Transverse colon (tissue), 4 donors: ENCODE data around the gene NLGN1. TPM values are rescaled to one million over a fixed set of nuclear protein-coding genes. Genes with fewer than 3 reads are reported as not detected.

Experiments
- DNase-seq: peaks from one replicate; pipeline ENCODE4 v3.0.0-alpha.2; 2019
- H3K27ac ChIP-seq, 4 donors: fragments of 200-600 bp; sonication (generic); 2 replicates each; pipeline ENCODE4 v1.5.1; 2016 to 2018; ENCODE audit warnings: inconsistent platforms in 4 of 4
- H3K27me3 ChIP-seq: fragments of 200-600 bp; sonication (generic); 2 replicates; pipeline ENCODE4 v1.5.1; 2017; ENCODE audit warnings: inconsistent platforms
- H3K36me3 ChIP-seq, 4 donors: fragments of 200-600 bp; sonication (generic); 2 replicates each; pipeline ENCODE4 v1.5.1; 2017 to 2019; ENCODE audit warnings: inconsistent platforms in 4 of 4
- H3K4me1 ChIP-seq, 4 donors: fragments of 200-600 bp; sonication (generic); 2 replicates each; pipeline ENCODE4 v1.5.1; 2017 to 2020; ENCODE audit warnings: inconsistent platforms in 4 of 4
- H3K4me3 ChIP-seq, 4 donors: fragments of 200-600 bp; sonication (generic); 1 replicate in 1 of 4; 2 replicates in 3 of 4; pipeline versions ENCODE4 v1.5.1 to v1.6.1; 2017 to 2019; ENCODE audit warnings: inconsistent platforms in 4 of 4
- H3K9me3 ChIP-seq, 2 donors: fragments of 200-600 bp; sonication (generic); 2 replicates each; pipeline ENCODE4 v1.5.1; 2017 to 2019; ENCODE audit warnings: inconsistent platforms in 2 of 2
- EP300 ChIP-seq: sonication (generic); formaldehyde crosslinking; IDR thresholded peaks from one replicate; pipeline ENCODE4 v1.6.1; 2017; ENCODE audit warnings: antibody characterized with exemption, low read depth
- POLR2A ChIP-seq: fragments of 450-650 bp; IDR thresholded peaks from one replicate; pipeline ENCODE4 v1.6.1; 2016; ENCODE audit warnings: antibody characterized with exemption, mild to moderate bottlenecking, moderate library complexity
- POLR2AphosphoS5 ChIP-seq, 3 donors: sonication (generic); formaldehyde crosslinking; IDR thresholded peaks; one replicate each; pipeline ENCODE4 v1.6.1; 2016; ENCODE audit warnings: antibody characterized with exemption in 3 of 3
- WGBS, 2 donors: methylation state at CpG; one replicate each; pipeline ENCODE4 v1.1.5; 2018; ENCODE audit warnings: low coverage in 1 of 2; 5-methylcytosine and 5-hydroxymethylcytosine counted together
- in situ Hi-C, 4 donors: fragments of 200-750 bp; cut with MboI; loops; one replicate each; pipeline versions ENCODE4 v1.15.0 to v1.15.1; 2017; ENCODE audit warnings: low sequenced_read_pairs in 3 of 4, low pct_ligation_motif_present in 1 of 4, low pct_unique_long_range_greater_than_20kb in 1 of 4
- intact Hi-C: fragments of 100-400 bp; cut with DNase I; formaldehyde crosslinking; loops from one replicate; pipeline ENCODE4 v1.15.1; 2023; ENCODE audit warnings: low total_unique reads
- total RNA-seq, 4 donors: library from RNA; depleted of rRNA; stranded (reverse); fragments of >200 nt; gene quantifications; one replicate each; pipeline ENCODE4 v1.1.0, GENCODE V29; 2016
- TF ChIP-seq, protein P1 (sequence below), 5 experiments: fragments of 200-600 bp in 3 of 5; fragments of 450-650 bp in 2 of 5; sonication (generic) in 3 of 5; IDR thresholded peaks; 1 replicate in 2 of 5; 2 replicates in 3 of 5; pipeline ENCODE4 v1.5.1; 2016 to 2017; ENCODE audit warnings: antibody characterized with exemption in 5 of 5, inconsistent platforms in 3 of 5, mild to moderate bottlenecking in 2 of 5, moderate library complexity in 1 of 5

NLGN1 gene
- total RNA-seq, 4 donors from 2014 or later, result 0.40 to 5.2 (median 1.9) TPM; not detected in 1

DNA sequence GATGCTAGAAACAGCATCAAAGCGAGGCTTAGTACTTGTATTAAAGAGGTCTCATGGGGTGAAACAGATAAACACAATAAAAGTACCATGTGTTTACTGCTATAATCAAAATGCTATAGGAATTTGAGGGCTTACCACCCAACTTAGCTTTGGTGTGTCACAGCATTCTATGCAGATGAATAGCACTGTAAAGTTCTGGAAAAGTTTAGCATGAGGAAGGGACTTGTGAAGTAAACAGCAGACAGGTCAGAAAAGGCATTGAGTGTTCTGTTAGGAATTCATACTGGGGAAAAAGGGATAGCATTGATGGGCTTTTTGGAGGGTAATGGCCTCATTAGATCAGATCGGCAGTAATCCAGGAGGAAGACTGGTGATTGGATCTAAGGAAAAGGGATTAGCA, 505.3 kb downstream of the NLGN1 start:
- H3K27ac ChIP-seq, result no peak overlapping the region
- H3K4me3 ChIP-seq, result no peak overlapping the region
- TF ChIP-seq POLR2AphosphoS5 (IDR thresholded peaks at IDR 0.05), result no peak
- TF ChIP-seq POLR2A, result no peak
- no peak for TF ChIP-seq EP300
- TF ChIP-seq, protein P1, sequence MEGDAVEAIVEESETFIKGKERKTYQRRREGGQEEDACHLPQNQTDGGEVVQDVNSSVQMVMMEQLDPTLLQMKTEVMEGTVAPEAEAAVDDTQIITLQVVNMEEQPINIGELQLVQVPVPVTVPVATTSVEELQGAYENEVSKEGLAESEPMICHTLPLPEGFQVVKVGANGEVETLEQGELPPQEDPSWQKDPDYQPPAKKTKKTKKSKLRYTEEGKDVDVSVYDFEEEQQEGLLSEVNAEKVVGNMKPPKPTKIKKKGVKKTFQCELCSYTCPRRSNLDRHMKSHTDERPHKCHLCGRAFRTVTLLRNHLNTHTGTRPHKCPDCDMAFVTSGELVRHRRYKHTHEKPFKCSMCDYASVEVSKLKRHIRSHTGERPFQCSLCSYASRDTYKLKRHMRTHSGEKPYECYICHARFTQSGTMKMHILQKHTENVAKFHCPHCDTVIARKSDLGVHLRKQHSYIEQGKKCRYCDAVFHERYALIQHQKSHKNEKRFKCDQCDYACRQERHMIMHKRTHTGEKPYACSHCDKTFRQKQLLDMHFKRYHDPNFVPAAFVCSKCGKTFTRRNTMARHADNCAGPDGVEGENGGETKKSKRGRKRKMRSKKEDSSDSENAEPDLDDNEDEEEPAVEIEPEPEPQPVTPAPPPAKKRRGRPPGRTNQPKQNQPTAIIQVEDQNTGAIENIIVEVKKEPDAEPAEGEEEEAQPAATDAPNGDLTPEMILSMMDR (IDR thresholded peaks at IDR 0.05), result no peak
- no peak for DNase-seq
- H3K36me3 ChIP-seq, result no peaks in the 10 kb centered on the region
- no peaks in the 10 kb centered on the region for H3K27me3 ChIP-seq
- in situ Hi-C loops, result no loop called here
- H3K9me3 ChIP-seq, result no peaks in the 10 kb centered on the region
- intact Hi-C loops, result no loop called here
- WGBS, 2 donors, result 77 to 82% methylated on average over 2 of the region's 2 CpGs
- no peaks in the 10 kb centered on the region for H3K4me1 ChIP-seq

DNA sequence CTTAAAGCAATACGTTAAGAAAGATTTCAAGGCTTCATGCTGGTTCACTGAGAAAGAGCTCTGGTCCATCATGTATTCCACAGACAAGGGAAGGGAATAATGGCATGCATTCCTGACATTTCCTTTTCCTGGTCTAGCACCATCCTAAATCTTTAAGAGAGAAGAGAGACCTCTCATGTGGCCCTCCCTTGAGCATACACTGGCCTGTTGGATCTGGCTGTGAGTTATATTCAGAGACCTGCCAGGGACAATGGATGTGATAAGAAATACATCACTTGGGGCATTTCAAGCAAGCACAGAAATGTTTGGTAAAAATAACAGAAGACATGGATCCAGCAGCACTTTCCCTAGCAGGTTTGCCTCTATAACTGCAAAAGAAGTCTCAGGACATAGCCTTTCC, 507.8 kb downstream of the NLGN1 start:
- DNase-seq, result no peak
- H3K36me3 ChIP-seq, result no peaks in the 10 kb centered on the region
- H3K4me3 ChIP-seq, result no peak overlapping the region
- H3K4me1 ChIP-seq, result no peaks in the 10 kb centered on the region
- no peaks in the 10 kb centered on the region for H3K9me3 ChIP-seq
- TF ChIP-seq POLR2A, result no peak
- no peak for TF ChIP-seq EP300
- TF ChIP-seq, protein P1 (IDR thresholded peaks at IDR 0.05), result no peak
- no peak for TF ChIP-seq POLR2AphosphoS5 (IDR thresholded peaks at IDR 0.05)
- intact Hi-C loops, result no loop called here
- H3K27me3 ChIP-seq, result no peaks in the 10 kb centered on the region
- in situ Hi-C loops, result no loop called here
- no peak overlapping the region for H3K27ac ChIP-seq
- WGBS, 2 donors, result 68 to 77% methylated on average over 1 of the region's 1 CpG

DNA sequence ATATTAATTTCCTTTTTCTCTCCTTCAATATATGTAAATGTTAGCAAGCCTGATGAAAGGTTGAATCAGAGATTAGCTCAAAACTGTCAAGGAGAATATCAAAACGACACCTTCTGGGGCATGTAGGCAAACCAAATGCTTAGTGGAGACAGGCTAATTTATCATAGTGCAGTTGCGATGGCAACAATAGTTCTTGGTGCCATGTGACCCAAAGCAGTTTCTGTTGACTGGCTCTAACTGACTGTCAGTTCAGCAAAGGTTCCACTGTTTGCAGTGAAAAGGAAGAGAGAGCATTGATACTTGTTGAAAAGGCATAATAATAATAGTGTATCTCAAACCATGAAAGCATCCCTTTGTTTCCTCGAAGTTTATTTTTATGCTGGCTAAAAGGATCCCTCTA, 513.9 kb downstream of the NLGN1 start:
- WGBS, 2 donors, result 46 to 52% methylated on average over 3 of the region's 3 CpGs
- H3K9me3 ChIP-seq, result no peaks in the 10 kb centered on the region
- H3K27ac ChIP-seq, result no peak overlapping the region
- no peaks in the 10 kb centered on the region for H3K4me1 ChIP-seq
- no peaks in the 10 kb centered on the region for H3K36me3 ChIP-seq
- intact Hi-C loops, result no loop called here
- in situ Hi-C loops, result no loop called here
- TF ChIP-seq POLR2A (no peak), EP300 (no peak)
- DNase-seq, result no peak
- no peak overlapping the region for H3K4me3 ChIP-seq
- H3K27me3 ChIP-seq, result no peaks in the 10 kb centered on the region

DNA sequence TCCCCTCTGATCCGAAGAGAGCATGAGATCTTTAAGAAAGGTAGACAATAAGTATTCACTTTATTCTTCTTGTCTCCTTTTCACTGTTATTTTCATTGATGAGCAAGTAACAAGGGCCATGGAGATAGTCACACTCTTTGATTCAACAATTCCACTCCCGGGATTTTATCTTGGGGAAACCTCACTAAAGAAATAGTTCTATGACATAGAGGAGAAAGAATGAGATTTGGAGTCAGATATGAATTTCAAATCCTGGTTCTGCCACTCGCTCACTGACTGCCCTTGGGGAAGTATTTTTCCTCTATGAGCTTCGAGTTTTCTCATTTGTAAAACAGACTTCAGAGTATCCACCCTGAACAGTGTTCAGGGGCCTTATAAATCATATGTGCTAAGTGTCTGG, 514.6 kb downstream of the NLGN1 start:
- H3K9me3 ChIP-seq, result no peaks in the 10 kb centered on the region
- 63 to 66% methylated on average over 3 to 4 of the region's 4 CpGs for WGBS, 2 donors
- in situ Hi-C loops, result no loop called here
- no peak overlapping the region for H3K27ac ChIP-seq
- no peak for DNase-seq
- intact Hi-C loops, result no loop called here
- H3K4me3 ChIP-seq, result no peak overlapping the region
- H3K36me3 ChIP-seq, result no peaks in the 10 kb centered on the region
- no peaks in the 10 kb centered on the region for H3K4me1 ChIP-seq
- H3K27me3 ChIP-seq, result no peaks in the 10 kb centered on the region
- TF ChIP-seq EP300 (no peak), POLR2A (no peak), POLR2AphosphoS5 (IDR thresholded peaks at IDR 0.05) (no peak)
- TF ChIP-seq, protein P1 (IDR thresholded peaks at IDR 0.05), result no peak

DNA sequence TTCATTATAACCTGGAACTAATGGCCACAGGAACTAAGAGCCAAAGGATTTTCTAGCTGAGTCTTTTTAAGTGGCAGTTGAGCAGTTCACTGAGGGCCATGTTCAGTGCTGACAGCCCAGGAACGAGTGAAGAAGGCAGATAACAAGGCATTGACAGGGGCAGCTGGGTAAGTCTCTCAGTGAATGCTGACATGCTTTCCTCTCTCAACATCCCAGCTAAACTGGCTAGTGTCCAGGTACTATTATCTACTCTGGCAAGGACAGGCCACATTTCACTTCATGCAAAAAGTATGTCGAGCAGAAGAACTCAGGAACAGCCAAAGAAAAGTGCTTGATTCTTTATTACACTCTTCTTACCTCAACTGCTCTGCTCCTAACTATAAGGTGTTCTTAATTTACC, 515.9 kb downstream of the NLGN1 start:
- 18 to 33% methylated on average over 1 to 2 of the region's 2 CpGs for WGBS, 2 donors
- in situ Hi-C loops (no loop called here), intact Hi-C loops (no loop called here)
- Histone ChIP-seq H3K4me1 (no peaks in the 10 kb centered on the region), H3K9me3 (no peaks in the 10 kb centered on the region), H3K4me3 (no peak overlapping the region), H3K27me3 (no peaks in the 10 kb centered on the region), H3K36me3 (no peaks in the 10 kb centered on the region), H3K27ac (no peak overlapping the region)
- TF ChIP-seq POLR2AphosphoS5 (IDR thresholded peaks at IDR 0.05) (no peak), POLR2A (no peak), EP300 (no peak)
- TF ChIP-seq, protein P1 (IDR thresholded peaks at IDR 0.05), result no peak
- DNase-seq, result no peak
